Activated CD4-positive, alpha-beta T cell treated with anti-CD3 and anti-CD28 coated beads, Interleukin-2, amount 50 U/mL, for 48 hours (primary cell): Measurements from ENCODE around the gene DCD.
A peak's percentile ranks its signal among the peaks of the same experiment; 100 is the strongest.

Experiments
- DNase-seq, 2 experiments: peaks; one replicate each; pipeline ENCODE4 v3.0.0-alpha.2; 2020

The DCD gene

DNA sequence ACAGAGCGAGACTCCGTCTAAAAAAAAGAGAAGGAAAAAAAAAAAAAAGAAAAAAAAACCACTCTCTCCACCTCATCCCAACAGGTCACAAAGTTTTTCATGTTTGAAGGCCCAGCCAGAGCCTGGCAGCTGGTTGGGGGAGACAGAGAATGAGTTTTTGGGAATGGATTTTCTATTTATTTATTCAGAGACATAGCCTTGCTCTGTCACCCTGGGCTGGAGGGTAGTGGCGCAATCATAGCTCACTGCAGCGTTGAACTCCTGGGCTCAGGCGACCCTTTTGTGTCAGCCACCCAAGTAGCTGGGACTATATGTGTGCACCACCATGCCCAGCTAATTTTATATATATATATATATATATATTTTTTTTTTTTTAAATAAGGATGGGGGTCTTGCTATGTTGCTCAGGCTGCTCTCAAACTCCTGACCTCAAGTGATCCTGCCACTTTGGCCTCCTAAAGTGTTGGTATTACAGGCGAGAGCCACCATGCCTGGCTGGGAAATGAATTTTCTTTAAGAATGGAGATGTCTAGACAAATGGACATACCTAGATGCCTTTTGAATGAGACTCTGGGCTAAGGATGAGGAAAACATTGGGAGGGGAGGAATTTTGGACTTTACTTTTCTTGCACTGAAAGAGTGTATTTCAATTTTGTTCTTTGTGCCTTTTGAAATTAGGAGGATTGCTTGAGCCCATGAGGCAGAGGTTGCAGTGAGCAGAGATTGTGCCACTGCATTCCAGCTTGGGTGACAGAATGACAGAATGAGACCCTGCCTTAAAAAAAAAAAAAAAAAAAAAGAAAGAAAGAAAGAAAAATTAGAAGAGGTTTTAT, 42.8 kb downstream of the DCD start:
- no peak for DNase-seq

DNA sequence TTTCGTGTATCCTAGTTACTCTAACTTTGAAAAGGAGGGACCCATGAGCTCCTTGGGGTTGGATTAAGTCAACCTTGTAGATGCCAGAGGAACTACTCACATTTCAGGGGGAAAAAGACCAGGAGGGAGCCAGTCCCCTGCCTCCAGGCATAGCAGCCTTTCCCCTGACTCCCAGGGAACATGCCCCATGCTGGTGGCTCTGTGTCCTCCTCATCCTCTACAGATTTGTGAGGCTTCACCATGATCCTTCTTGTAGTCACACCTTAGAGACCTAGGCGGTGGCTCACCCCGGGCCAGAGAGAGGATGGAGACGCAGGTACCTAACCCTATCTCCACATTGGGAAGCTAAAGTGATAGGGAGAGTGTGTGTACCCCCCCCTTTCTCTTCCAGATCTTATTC, 43.7 kb downstream of the DCD start:
- no peak for DNase-seq

DNA sequence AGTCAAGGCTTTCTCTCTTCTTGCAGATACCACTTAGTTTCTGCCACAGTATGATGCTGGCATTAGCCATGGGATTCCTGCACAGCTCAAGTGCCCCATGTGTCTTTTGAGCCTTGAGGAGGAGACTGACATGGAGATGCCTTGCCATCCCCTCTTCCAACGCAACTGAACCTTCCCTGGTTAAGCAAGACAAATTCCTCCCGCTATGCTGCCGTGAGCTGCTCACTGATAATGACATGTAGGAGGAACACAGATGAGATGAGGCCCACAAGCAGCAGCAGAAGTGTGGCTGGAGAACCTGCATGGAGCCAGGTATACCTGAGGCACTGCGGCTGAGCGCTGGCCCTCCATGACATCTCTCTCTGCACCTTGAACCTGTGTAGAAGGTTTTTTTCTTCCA, 44.3 kb downstream of the DCD start:
- no peak for DNase-seq

DNA sequence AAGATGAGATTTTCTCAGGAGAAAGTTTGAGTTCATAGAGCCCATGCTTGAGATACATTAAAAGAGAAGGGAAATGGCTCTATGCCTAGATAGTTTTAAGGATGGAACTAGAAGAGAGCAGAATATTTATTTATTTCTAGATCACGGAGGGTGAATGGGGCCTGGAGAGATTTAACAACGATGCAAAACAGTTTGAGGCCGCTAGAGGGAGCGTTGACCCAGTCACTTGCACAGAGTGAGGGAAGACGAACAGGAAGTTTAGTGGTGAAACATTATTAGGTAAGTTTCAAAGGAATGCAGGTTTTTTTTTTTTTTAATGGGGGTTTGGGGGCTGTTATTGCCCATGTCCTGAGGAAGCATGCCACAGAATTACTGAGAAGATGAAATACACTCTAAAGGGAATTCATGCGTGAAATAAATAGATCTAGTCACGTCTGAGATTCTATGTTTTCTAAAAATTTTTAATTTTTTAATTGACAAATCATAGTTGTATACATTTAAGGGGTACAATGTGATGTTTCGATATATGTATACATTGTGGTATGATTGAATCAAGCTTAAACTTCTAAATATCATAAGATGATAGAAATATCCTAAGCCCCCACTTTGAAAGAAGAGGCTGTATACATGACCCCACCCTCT, 44.9 kb downstream of the DCD start:
- peak; percentile 70 to 76 for DNase-seq

DNA sequence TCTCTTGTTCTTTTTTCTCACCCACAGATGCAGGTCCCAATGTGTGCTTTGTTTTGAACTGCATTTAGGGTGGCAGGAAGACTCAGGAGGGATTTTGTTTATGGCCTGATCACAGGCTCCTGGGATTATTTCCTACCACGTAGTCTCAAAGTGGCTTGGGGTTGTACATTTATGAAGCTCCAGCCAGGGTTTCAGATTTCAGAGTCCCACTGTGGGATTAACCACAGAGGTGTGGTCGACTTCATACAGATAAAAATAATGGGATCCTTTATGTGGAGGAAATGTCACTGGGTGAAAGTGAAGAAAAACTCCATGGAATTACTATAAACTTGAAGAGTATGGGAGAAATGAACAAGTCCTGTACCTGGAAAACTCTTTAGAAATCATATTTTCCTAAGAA, 45.5 kb downstream of the DCD start:
- DNase-seq, result no peak

DNA sequence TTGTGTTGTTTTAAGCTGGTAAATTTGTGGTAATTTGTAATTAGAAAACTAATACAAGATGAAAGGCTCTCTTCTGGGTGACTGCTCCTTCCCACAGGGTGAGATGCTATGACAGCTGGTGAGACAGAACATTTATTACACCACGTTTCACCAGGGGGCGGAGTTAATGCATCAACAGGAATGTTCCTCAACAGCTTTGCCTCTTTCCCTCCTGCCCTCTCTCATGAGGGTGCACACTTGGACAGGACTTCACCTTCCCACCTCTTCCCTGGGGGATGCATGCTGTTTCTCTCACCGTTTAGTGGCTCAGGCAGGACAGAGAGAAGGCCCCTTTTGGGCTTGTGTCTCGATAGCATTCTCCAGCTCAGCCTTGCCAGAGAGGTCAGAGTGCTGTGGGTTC, 46.3 kb downstream of the DCD start:
- DNase-seq, result no peak

DNA sequence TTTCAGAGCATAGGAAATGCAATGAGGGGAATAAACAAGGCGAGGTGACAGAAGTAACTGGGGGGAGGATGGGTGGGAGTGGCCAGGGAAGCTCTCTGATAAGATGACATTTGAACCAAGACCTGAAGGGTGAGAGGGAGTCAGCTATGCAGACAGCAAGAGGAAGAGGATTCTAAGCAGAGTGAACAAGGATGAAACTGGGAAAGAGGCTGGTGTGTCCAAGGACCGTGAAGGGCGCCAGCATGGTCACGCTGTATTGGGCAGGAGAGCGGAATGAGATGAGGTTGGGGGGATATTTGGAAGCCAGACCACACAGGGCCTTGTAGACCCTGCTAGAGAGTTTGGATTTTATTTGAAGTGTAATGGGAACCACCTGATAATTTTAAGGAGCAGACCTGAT, 49.2 kb downstream of the DCD start:
- no peak for DNase-seq

DNA sequence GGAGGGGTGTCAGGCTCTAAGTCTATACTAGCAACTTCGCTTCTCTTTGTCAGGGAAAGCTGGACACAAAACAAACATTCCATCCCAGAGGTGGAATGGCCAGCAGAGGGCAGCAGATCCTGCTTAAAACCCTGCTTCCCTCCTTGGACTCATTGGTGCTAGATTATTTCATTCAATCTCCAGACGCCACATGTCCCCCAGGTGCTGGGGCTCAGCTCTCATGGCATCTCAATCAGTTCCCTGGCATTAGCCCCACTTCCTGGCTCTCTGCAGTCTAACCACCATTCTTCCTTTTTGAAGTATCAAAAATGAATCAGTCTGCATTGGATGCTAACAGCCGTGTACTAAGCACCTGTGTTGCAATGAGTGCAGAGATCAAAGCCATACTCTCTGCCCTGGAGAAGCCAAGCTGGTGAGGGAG, 51.6 kb downstream of the DCD start:
- DNase-seq, result peak; percentile 71 to 78

DNA sequence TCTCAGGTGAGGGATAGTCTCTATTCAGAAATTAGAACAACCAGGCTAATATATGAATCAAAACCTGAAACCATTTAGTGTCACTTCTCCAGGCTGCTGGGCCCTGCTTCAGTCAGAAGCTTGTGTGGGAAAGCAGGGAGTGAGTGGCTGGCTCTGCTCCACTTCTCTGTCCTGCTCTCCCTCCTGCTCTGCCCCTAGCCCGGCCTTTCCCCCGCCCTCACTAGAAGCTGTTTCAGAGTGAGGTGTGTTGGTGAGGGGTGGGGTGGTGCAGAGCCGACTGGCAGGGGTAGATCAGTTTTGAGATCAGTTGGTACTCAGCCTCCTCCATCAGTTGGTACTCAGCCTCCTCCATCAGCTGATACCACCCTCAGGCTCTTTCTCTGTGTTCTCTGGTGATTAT, 52.7 kb downstream of the DCD start:
- no peak for DNase-seq
